Loucy (cell line): Measurements from ENCODE around the gene ST6GAL1.

ENCODE experiments used
- H2AFZ ChIP-seq: fragments of 200-600 bp; sonication (generic); 2 replicates; pipeline ENCODE4 v1.6.0; 2016; ENCODE audit warnings: antibody characterized with exemption, mild to moderate bottlenecking, low read length, moderate library complexity
- H3F3A ChIP-seq: fragments of 200-600 bp; 2 replicates; pipeline ENCODE4 v1.6.0; 2016; ENCODE audit warnings: antibody characterized with exemption, low read depth, mild to moderate bottlenecking
- H3K27me3 ChIP-seq: fragments of 200-600 bp; sonication (generic); 2 replicates; pipeline ENCODE4 v1.6.1; 2014; ENCODE audit warnings: low read length, mild to moderate bottlenecking; ENCODE audit not compliant: insufficient read depth, poor library complexity, severe bottlenecking
- H3K36me3 ChIP-seq: fragments of 200-600 bp; sonication (generic); 2 replicates; pipeline ENCODE4 v1.6.1; 2016; ENCODE audit warnings: low read length; ENCODE audit not compliant: insufficient read depth
- H3K4me1 ChIP-seq: fragments of 200-600 bp; sonication (generic); 2 replicates; pipeline ENCODE4 v1.5.1; 2014; ENCODE audit warnings: low read length, mild to moderate bottlenecking; ENCODE audit not compliant: insufficient read depth, poor library complexity, severe bottlenecking
- H3K4me2 ChIP-seq: fragments of 200-600 bp; sonication (generic); 2 replicates; pipeline ENCODE4 v1.6.0; 2014; ENCODE audit warnings: antibody characterized with exemption, low read length, low read depth, mild to moderate bottlenecking; ENCODE audit not compliant: poor library complexity, severe bottlenecking
- H3K4me3 ChIP-seq: fragments of 200-600 bp; sonication (generic); 2 replicates; pipeline ENCODE4 v1.5.1; 2014; ENCODE audit warnings: low read length, mild to moderate bottlenecking, mixed read lengths; ENCODE audit not compliant: poor library complexity, severe bottlenecking
- H3K79me2 ChIP-seq: fragments of 200-600 bp; sonication (generic); 2 replicates; pipeline ENCODE4 v1.6.1; 2014; ENCODE audit warnings: low read length; ENCODE audit not compliant: insufficient read depth
- H3K9ac ChIP-seq: fragments of 200-600 bp; sonication (generic); 2 replicates; pipeline ENCODE4 v1.6.0; 2014; ENCODE audit warnings: mild to moderate bottlenecking, low read depth, low read length, moderate library complexity; ENCODE audit not compliant: poor library complexity, severe bottlenecking
- H3K9me2 ChIP-seq: fragments of 200-600 bp; sonication (generic); replicated peaks from 2 replicates; pipeline ENCODE4 v1.6.1; 2016; ENCODE audit warnings: low read depth, low read length, mixed read lengths
- H3K9me3 ChIP-seq: fragments of 200-600 bp; sonication (generic); 2 replicates; pipeline ENCODE4 v1.6.1; 2014; ENCODE audit warnings: mild to moderate bottlenecking, antibody characterized with exemption, low read length, low read depth; ENCODE audit not compliant: insufficient read depth
- H4K20me1 ChIP-seq: fragments of 200-600 bp; sonication (generic); 2 replicates; pipeline ENCODE4 v1.6.0; 2014; ENCODE audit warnings: antibody characterized with exemption, low read length, mild to moderate bottlenecking; ENCODE audit not compliant: insufficient read depth, poor library complexity, severe bottlenecking
- CTCF ChIP-seq: fragments of 200-600 bp; sonication (generic); conservative IDR thresholded peaks from 2 replicates; pipeline ENCODE4 v1.5.1; 2014; ENCODE audit warnings: mild to moderate bottlenecking, antibody characterized with exemption, low read length
- EZH2phosphoT487 ChIP-seq: fragments of 200-600 bp; IDR thresholded peaks from 2 replicates; pipeline ENCODE4 v1.6.1; 2018; ENCODE audit warnings: antibody characterized with exemption, mild to moderate bottlenecking, moderate library complexity, borderline replicate concordance

ST6GAL1 gene

GRCh38 chr3:187098923-187099512, 168.7 kb downstream of the ST6GAL1 start:
- Histone ChIP-seq H3F3A (no peaks in the 10 kb centered on the region), H4K20me1 (no peaks in the 10 kb centered on the region), H3K36me3 (no peaks in the 10 kb centered on the region), H3K9ac (no peak overlapping the region), H3K4me3 (no peak overlapping the region), H3K4me2 (no peak overlapping the region), H3K9me3 (no peaks in the 10 kb centered on the region), H2AFZ (no peak overlapping the region), H3K9me2 (no peaks in the 10 kb centered on the region), H3K4me1 (peaks cover 11% of the 10 kb centered on the region), H3K79me2 (no peaks in the 10 kb centered on the region), H3K27me3 (no peaks in the 10 kb centered on the region)
- TF ChIP-seq CTCF (no peak), EZH2phosphoT487 (no peak)

GRCh38 chr3:187101184-187102072, 171.1 kb downstream of the ST6GAL1 start:
- peaks cover 11% of the 10 kb centered on the region for H3K4me1 ChIP-seq
- no peak for TF ChIP-seq EZH2phosphoT487
- no peak for TF ChIP-seq CTCF
- no peaks in the 10 kb centered on the region for H3K79me2 ChIP-seq
- no peaks in the 10 kb centered on the region for H3K36me3 ChIP-seq
- H4K20me1 ChIP-seq: no peaks in the 10 kb centered on the region
- H2AFZ ChIP-seq: peak overlapping the region; percentile 73
- H3F3A ChIP-seq: no peaks in the 10 kb centered on the region
- H3K9ac ChIP-seq: peak overlapping the region; percentile 34
- peak overlapping the region; percentile 69 for H3K4me2 ChIP-seq
- no peaks in the 10 kb centered on the region for H3K9me3 ChIP-seq
- H3K9me2 ChIP-seq: no peaks in the 10 kb centered on the region
- no peaks in the 10 kb centered on the region for H3K27me3 ChIP-seq
- H3K4me3 ChIP-seq: peak overlapping the region; percentile 61

- H3K4me1 ChIP-seq: peaks cover 11% of the 10 kb centered on the region
- H3K4me3 ChIP-seq: peak overlapping the region; percentile 61
- peak overlapping the region; percentile 34 for H3K9ac ChIP-seq
- H3F3A ChIP-seq: no peaks in the 10 kb centered on the region
- no peak for TF ChIP-seq EZH2phosphoT487
- no peak for TF ChIP-seq CTCF
- H2AFZ ChIP-seq: peak overlapping the region; percentile 73
- H3K27me3 ChIP-seq: no peaks in the 10 kb centered on the region
- H3K79me2 ChIP-seq: no peaks in the 10 kb centered on the region
- H3K36me3 ChIP-seq: no peaks in the 10 kb centered on the region
- peak overlapping the region; percentile 69 for H3K4me2 ChIP-seq
- no peaks in the 10 kb centered on the region for H4K20me1 ChIP-seq
- H3K9me3 ChIP-seq: no peaks in the 10 kb centered on the region
- no peaks in the 10 kb centered on the region for H3K9me2 ChIP-seq
Measured at GRCh38 chr3:187102073-187102634, 171.8 kb downstream of the ST6GAL1 start.
